GM23338 (cell line): ENCODE data around the gene PPIF. TPM values are rescaled to one million over a fixed set of nuclear protein-coding genes. Genes with fewer than 3 reads are reported as not detected.

ENCODE experiments used
- ATAC-seq: fragments of 200-7000 bp; cut with Tn5 transposase; 3 replicates; pipeline ENCODE4 v1.9.1; 2020
- DNase-seq: peaks from one replicate; pipeline ENCODE4 v3.0.0-alpha.2; 2015; ENCODE audit warnings: low spot score
- H2AFZ ChIP-seq: fragments of 200-600 bp; sonication (generic); 2 replicates; pipeline ENCODE4 v1.8.0; 2016; ENCODE audit warnings: antibody characterized with exemption, mild to moderate bottlenecking, moderate library complexity
- H3F3A ChIP-seq: fragments of 200-600 bp; sonication (generic); replicated peaks from 2 replicates; pipeline ENCODE4 v1.8.0; 2017; ENCODE audit warnings: antibody characterized with exemption, mixed run types, low read depth
- H3K27ac ChIP-seq: fragments of 200-600 bp; sonication (generic); 2 replicates; pipeline ENCODE4 v1.6.1; 2016; ENCODE audit warnings: low read depth
- H3K27me3 ChIP-seq: fragments of 200-600 bp; sonication (generic); 2 replicates; pipeline ENCODE4 v1.8.0; 2016; ENCODE audit warnings: mild to moderate bottlenecking, mixed run types, moderate library complexity; ENCODE audit not compliant: insufficient read depth
- H3K36me3 ChIP-seq: fragments of 200-600 bp; sonication (generic); 2 replicates; pipeline ENCODE4 v1.8.0; 2016; ENCODE audit warnings: mild to moderate bottlenecking; ENCODE audit not compliant: insufficient read depth
- H3K4me1 ChIP-seq: fragments of 200-600 bp; sonication (generic); 2 replicates; pipeline ENCODE4 v1.8.0; 2016; ENCODE audit warnings: mild to moderate bottlenecking, moderate library complexity; ENCODE audit not compliant: insufficient read depth
- H3K4me2 ChIP-seq: fragments of 200-600 bp; sonication (generic); 2 replicates; pipeline ENCODE4 v1.7.1; 2017; ENCODE audit warnings: mixed run types
- H3K4me3 ChIP-seq: fragments of 200-600 bp; sonication (generic); 2 replicates; pipeline ENCODE4 v1.6.1; 2016; ENCODE audit warnings: mixed run types
- H3K79me2 ChIP-seq: fragments of 200-600 bp; sonication (generic); replicated peaks from 2 replicates; pipeline ENCODE4 v1.8.0; 2017; ENCODE audit warnings: mild to moderate bottlenecking; ENCODE audit not compliant: insufficient read depth
- H3K9me2 ChIP-seq: fragments of 200-600 bp; sonication (generic); 2 replicates; pipeline ENCODE4 v1.8.0; 2017; ENCODE audit not compliant: insufficient read depth
- H4K20me1 ChIP-seq: fragments of 200-600 bp; sonication (generic); replicated peaks from 2 replicates; pipeline ENCODE4 v1.8.0; 2017; ENCODE audit warnings: mild to moderate bottlenecking; ENCODE audit not compliant: insufficient read depth
- H3K27ac Mint-ChIP-seq: 2 replicates; pipeline ENCODE4 v1.8.0; 2020; ENCODE audit warnings: inconsistent platforms, mild to moderate bottlenecking, moderate library complexity, mixed read lengths
- H3K27me3 Mint-ChIP-seq: 3 replicates; pipeline ENCODE4 v1.8.0; 2022; ENCODE audit warnings: low read depth, mild to moderate bottlenecking, moderate library complexity, mixed read lengths, inconsistent platforms; ENCODE audit not compliant: insufficient read depth, poor library complexity
- H3K36me3 Mint-ChIP-seq: 3 replicates; pipeline ENCODE4 v1.8.0; 2021; ENCODE audit warnings: low read depth, mild to moderate bottlenecking, inconsistent platforms, moderate library complexity, mixed read lengths
- H3K4me1 Mint-ChIP-seq: 3 replicates; pipeline ENCODE4 v1.8.0; 2020; ENCODE audit warnings: mild to moderate bottlenecking, inconsistent platforms, mixed read lengths
- H3K4me3 Mint-ChIP-seq: 3 replicates; pipeline ENCODE4 v1.8.0; 2021; ENCODE audit warnings: moderate library complexity, mild to moderate bottlenecking, inconsistent platforms, mixed read lengths
- H3K9me3 Mint-ChIP-seq: 3 replicates; pipeline ENCODE4 v1.8.0; 2020; ENCODE audit warnings: moderate library complexity, mild to moderate bottlenecking, inconsistent platforms, mixed read lengths
- CREB1 ChIP-seq: fragments of 250-450 bp; sonication (Bioruptor Pico); IDR thresholded peaks from 2 replicates; pipeline ENCODE4 v1.5.0; 2020; ENCODE audit warnings: low read depth, mild to moderate bottlenecking, moderate library complexity
- EZH2 ChIP-seq: fragments of 200-600 bp; sonication (generic); IDR thresholded peaks from one replicate; pipeline ENCODE4 v1.8.0; 2017; ENCODE audit warnings: antibody characterized with exemption, mild to moderate bottlenecking, low read depth; ENCODE audit not compliant: unreplicated experiment
- EZH2phosphoT487 ChIP-seq: fragments of 200-600 bp; sonication (generic); IDR thresholded peaks from one replicate; pipeline ENCODE4 v1.8.1; 2018; ENCODE audit warnings: antibody characterized with exemption; ENCODE audit not compliant: unreplicated experiment
- JUNB ChIP-seq: IDR thresholded peaks from one replicate; pipeline ENCODE4 v1.6.1; 2016; ENCODE audit warnings: antibody characterized with exemption; ENCODE audit not compliant: unreplicated experiment
- NANOG ChIP-seq: IDR thresholded peaks from 2 replicates; pipeline ENCODE4 v1.6.1; 2016; ENCODE audit warnings: antibody characterized with exemption, borderline replicate concordance
- POLR2AphosphoS5 ChIP-seq: IDR thresholded peaks from 2 replicates; pipeline ENCODE4 v1.6.1; 2016; ENCODE audit warnings: antibody characterized with exemption, low read depth
- STAT1 ChIP-seq: IDR thresholded peaks from one replicate; pipeline ENCODE4 v1.6.1; 2016; ENCODE audit warnings: antibody characterized with exemption; ENCODE audit not compliant: unreplicated experiment
- ZNF331 ChIP-seq: fragments of 250-450 bp; sonication (Bioruptor Pico); IDR thresholded peaks from 2 replicates; pipeline ENCODE4 v1.5.0; 2020; ENCODE audit warnings: low read depth, mild to moderate bottlenecking, moderate library complexity
- polyA plus RNA-seq: library from polyadenylated mRNA; unstranded; fragments of >200 nt; fragmentation: Nextera tagmentation; extraction: Ambion mirVana; gene quantifications from 2 replicates; pipeline ENCODE4 v1.2.1, GENCODE V29; 2016
- total RNA-seq: library from RNA; depleted of rRNA; stranded (reverse); fragments of >200 nt; shearing (Covaris generic); gene quantifications from 2 replicates; pipeline ENCODE4 v1.2.3, GENCODE V29; 2014
- TF ChIP-seq, protein P1 (sequence below): IDR thresholded peaks from one replicate; pipeline ENCODE4 v1.6.1; 2018; ENCODE audit warnings: antibody characterized with exemption; ENCODE audit not compliant: unreplicated experiment
- TF ChIP-seq, protein P2 (sequence below): IDR thresholded peaks from 2 replicates; pipeline ENCODE4 v1.6.1; 2016; ENCODE audit warnings: antibody characterized with exemption
- TF ChIP-seq, protein P3 (sequence below), 2 experiments: fragments of 200-600 bp in 1 of 2; sonication (generic) in 1 of 2; conservative IDR thresholded peaks; 2 replicates each; pipeline versions ENCODE4 v1.5.1 to v1.6.1; 2016 to 2017; ENCODE audit warnings: antibody characterized with exemption in 2 of 2, low read depth in 2 of 2, mild to moderate bottlenecking in 2 of 2, moderate library complexity in 1 of 2

PPIF gene
- total and polyA plus RNA-seq, 2 experiments from 2014 or later: 32.1 to 43.6 TPM

DNA sequence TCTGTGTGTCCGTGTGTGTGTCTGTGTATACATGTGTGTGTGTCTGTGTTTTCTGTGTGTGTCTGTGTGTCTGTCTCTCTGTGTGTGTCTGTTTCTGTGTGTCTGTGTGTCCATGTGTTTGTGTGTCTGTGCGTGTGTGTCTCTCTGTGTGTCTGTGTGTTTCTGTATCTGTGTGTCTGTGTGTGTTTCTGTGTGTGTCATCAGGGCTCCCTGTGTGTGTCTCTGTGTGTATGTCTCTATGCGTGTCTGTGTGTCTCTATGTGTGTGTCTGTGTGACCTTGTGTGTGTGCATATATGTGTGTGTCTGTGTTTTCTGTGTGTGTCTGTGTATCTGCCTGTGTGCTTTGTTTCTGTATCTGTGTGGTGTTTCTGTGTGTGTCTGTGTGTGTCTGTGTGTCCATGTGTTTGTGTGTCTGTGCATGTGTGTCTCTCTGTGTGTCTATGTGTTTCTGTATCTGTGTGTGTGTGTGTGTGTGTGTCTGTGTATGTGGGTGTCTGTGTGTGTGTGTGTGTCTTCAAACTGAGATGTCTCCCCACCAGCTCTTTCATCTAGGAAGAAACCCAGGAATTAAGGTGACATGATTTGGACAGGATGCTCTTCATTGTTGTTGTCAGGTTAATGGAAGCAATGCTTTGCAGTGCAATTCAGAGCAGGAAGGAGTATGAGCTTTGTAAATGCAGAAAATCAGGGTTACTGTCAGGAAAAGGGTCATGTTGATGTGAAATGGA is 20.7 kb upstream of the PPIF start:
- Mint-ChIP-seq H3K27ac (no peak overlapping the region), H3K4me3 (no peak overlapping the region), H3K27me3 (peaks cover 4% of the 10 kb centered on the region), H3K4me1 (no peaks in the 10 kb centered on the region), H3K9me3 (no peaks in the 10 kb centered on the region), H3K36me3 (no peaks in the 10 kb centered on the region)
- H3K9me2 ChIP-seq: no peaks in the 10 kb centered on the region
- H2AFZ ChIP-seq: no peak overlapping the region
- no peak overlapping the region for H3K4me3 ChIP-seq
- no peaks in the 10 kb centered on the region for H4K20me1 ChIP-seq
- H3K4me1 ChIP-seq: no peaks in the 10 kb centered on the region
- H3F3A ChIP-seq: no peaks in the 10 kb centered on the region
- H3K27ac ChIP-seq: no peak overlapping the region
- H3K79me2 ChIP-seq: no peaks in the 10 kb centered on the region
- no peaks in the 10 kb centered on the region for H3K27me3 ChIP-seq
- H3K36me3 ChIP-seq: no peaks in the 10 kb centered on the region
- ATAC-seq (no peak), DNase-seq (no peak)
- no peak for TF ChIP-seq JUNB
- TF ChIP-seq EZH2phosphoT487: no peak
- TF ChIP-seq, protein P1, sequence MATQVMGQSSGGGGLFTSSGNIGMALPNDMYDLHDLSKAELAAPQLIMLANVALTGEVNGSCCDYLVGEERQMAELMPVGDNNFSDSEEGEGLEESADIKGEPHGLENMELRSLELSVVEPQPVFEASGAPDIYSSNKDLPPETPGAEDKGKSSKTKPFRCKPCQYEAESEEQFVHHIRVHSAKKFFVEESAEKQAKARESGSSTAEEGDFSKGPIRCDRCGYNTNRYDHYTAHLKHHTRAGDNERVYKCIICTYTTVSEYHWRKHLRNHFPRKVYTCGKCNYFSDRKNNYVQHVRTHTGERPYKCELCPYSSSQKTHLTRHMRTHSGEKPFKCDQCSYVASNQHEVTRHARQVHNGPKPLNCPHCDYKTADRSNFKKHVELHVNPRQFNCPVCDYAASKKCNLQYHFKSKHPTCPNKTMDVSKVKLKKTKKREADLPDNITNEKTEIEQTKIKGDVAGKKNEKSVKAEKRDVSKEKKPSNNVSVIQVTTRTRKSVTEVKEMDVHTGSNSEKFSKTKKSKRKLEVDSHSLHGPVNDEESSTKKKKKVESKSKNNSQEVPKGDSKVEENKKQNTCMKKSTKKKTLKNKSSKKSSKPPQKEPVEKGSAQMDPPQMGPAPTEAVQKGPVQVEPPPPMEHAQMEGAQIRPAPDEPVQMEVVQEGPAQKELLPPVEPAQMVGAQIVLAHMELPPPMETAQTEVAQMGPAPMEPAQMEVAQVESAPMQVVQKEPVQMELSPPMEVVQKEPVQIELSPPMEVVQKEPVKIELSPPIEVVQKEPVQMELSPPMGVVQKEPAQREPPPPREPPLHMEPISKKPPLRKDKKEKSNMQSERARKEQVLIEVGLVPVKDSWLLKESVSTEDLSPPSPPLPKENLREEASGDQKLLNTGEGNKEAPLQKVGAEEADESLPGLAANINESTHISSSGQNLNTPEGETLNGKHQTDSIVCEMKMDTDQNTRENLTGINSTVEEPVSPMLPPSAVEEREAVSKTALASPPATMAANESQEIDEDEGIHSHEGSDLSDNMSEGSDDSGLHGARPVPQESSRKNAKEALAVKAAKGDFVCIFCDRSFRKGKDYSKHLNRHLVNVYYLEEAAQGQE: no peak
- TF ChIP-seq POLR2AphosphoS5: no peak
- TF ChIP-seq CREB1 (CRISPR knock-in tag): no peak
- no peak for TF ChIP-seq EZH2
- no peak for TF ChIP-seq STAT1
- TF ChIP-seq NANOG: no peak
- no peak for TF ChIP-seq ZNF331 (CRISPR knock-in tag)
- TF ChIP-seq, protein P2, sequence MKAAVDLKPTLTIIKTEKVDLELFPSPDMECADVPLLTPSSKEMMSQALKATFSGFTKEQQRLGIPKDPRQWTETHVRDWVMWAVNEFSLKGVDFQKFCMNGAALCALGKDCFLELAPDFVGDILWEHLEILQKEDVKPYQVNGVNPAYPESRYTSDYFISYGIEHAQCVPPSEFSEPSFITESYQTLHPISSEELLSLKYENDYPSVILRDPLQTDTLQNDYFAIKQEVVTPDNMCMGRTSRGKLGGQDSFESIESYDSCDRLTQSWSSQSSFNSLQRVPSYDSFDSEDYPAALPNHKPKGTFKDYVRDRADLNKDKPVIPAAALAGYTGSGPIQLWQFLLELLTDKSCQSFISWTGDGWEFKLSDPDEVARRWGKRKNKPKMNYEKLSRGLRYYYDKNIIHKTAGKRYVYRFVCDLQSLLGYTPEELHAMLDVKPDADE: no peak
- TF ChIP-seq, protein P3, sequence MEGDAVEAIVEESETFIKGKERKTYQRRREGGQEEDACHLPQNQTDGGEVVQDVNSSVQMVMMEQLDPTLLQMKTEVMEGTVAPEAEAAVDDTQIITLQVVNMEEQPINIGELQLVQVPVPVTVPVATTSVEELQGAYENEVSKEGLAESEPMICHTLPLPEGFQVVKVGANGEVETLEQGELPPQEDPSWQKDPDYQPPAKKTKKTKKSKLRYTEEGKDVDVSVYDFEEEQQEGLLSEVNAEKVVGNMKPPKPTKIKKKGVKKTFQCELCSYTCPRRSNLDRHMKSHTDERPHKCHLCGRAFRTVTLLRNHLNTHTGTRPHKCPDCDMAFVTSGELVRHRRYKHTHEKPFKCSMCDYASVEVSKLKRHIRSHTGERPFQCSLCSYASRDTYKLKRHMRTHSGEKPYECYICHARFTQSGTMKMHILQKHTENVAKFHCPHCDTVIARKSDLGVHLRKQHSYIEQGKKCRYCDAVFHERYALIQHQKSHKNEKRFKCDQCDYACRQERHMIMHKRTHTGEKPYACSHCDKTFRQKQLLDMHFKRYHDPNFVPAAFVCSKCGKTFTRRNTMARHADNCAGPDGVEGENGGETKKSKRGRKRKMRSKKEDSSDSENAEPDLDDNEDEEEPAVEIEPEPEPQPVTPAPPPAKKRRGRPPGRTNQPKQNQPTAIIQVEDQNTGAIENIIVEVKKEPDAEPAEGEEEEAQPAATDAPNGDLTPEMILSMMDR (conservative IDR thresholded peaks at IDR 0.05; ENCODE audit: low read depth in 2 of 2): no peak
- H3K4me2 ChIP-seq: no peak overlapping the region
